Fibroblast of skin of right biceps (primary cell): ENCODE data around the gene GSX1.

ENCODE experiments used
- DNase-seq: peaks from one replicate; pipeline ENCODE4 v3.0.0-alpha.2; 2013

GSX1 gene

DNA sequence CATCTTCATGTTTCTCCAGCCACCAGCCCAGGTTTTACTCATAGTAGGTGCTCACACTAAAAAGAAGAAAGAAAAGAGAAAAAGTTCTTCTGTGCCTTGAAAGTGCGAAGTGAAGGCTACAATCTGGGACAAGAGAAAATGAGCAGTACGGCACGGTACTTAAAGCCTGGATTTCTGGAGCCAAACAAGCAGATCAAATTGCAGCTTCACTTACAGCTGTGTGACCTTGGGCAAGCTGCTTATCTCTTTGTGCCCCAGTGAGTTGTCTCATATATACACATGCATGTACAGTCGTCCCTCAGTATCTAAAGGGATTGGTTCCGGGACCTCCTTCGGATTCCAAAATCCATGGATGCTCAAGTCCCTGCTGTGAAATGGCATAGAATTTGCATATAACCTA is 41.8 kb downstream of the GSX1 start:
- DNase-seq: no peak

DNA sequence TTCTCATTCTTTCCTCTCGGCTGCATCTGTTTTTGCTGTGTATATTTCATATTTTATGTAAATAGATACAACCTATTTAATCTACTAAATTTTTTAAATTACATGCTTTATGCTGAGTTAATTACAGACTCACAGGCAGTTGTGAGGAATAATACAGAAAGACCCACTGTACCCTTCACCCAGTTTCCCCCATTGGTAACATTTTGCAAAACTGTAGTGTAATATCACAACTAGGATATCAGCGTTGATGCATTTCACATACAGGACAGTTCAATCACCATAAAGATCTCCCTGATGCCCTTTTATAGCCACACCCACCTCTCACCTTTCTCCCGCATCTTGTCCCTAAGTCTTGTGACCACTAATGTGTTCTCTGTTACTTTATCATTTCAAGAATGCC is 43.5 kb downstream of the GSX1 start:
- no peak for DNase-seq

GRCh38 chr13:27839809-27840467 is 47.7 kb downstream of the GSX1 start:
- DNase-seq: no peak

- DNase-seq: no peak
Measured at GRCh38 chr13:27842571-27842970, 50.3 kb downstream of the GSX1 start.
